Spinal cord (tissue), 10 donors: ENCODE measurements around the gene TMCC1. TPM values are rescaled to one million over a fixed set of nuclear protein-coding genes. Genes with fewer than 3 reads are reported as not detected.

Experiments
- DNase-seq, 6 donors: peaks; one replicate each; pipeline versions ENCODE4 v3.0.0 to v3.0.0-alpha.2; 2013 to 2015; ENCODE audit warnings: low spot score in 6 of 6, low read depth in 4 of 6
- H3K27ac ChIP-seq: one replicate; pipeline ENCODE4 v1.5.1; 2013; ENCODE audit warnings: low read depth, low read length, control low read depth
- H3K27me3 ChIP-seq: one replicate; pipeline ENCODE4 v1.6.1; 2013; ENCODE audit warnings: low read length; ENCODE audit not compliant: control insufficient read depth, insufficient read depth
- H3K36me3 ChIP-seq: one replicate; pipeline ENCODE4 v1.6.1; 2013; ENCODE audit warnings: low read length; ENCODE audit not compliant: control insufficient read depth, insufficient read depth
- H3K4me1 ChIP-seq: one replicate; pipeline ENCODE4 v1.6.1; 2013; ENCODE audit warnings: low read length; ENCODE audit not compliant: control insufficient read depth, insufficient read depth
- H3K4me3 ChIP-seq: one replicate; pipeline ENCODE4 v1.5.1; 2013; ENCODE audit warnings: low read depth, low read length, control low read depth
- H3K9me3 ChIP-seq: one replicate; pipeline ENCODE4 v1.6.1; 2013; ENCODE audit warnings: low read length; ENCODE audit not compliant: control insufficient read depth, insufficient read depth
- WGBS: methylation state at CpG from one replicate; pipeline ENCODE4 v1.1.5; 2013; ENCODE audit warnings: missing lambda C conversion rate; ENCODE audit not compliant: insufficient coverage; 5-methylcytosine and 5-hydroxymethylcytosine counted together
- polyA plus RNA-seq, 2 donors: library from polyadenylated mRNA; unstranded; fragments of 120-200 nt; gene quantifications; one replicate each; pipeline ENCODE4 v1.2.1, GENCODE V29; 2013; ENCODE audit not compliant: insufficient read length in 2 of 2
- total RNA-seq, 2 donors: library from RNA; depleted of rRNA in 1 of 2; stranded (reverse); fragments of 120-200 nt in 1 of 2; fragments of >200 nt in 1 of 2; gene quantifications; one replicate each; pipeline versions ENCODE4 v1.2.3 to v1.2.4, GENCODE V29; 2013 to 2014
- donor health status: healthy.

TMCC1 gene
- total and polyA plus RNA-seq, 4 donors, result 34.1 to 49.1 (median 44.4) TPM

DNA sequence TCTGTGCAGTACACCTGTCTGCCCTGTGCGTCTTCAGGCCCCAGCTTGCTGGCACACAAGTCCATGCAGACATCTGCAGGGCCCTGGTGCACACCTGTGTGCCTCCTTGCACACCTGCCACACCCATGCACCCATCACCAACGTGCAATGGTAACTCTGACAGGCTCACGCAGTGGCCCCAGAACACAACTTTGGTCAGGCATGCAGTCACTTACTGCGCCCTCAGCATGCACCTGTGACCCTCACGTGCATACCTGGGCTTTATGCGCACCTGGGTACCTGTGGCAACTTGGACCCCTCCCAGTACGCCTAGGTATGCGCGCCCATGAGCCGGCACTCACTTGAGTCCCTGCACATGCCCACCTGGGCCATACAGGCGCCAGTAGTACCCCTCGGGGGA, 288.7 kb downstream of the TMCC1 start:
- Histone ChIP-seq H3K9me3 (no peaks in the 10 kb centered on the region), H3K27me3 (peaks cover 33% of the 10 kb centered on the region), H3K27ac (no peak overlapping the region), H3K36me3 (no peaks in the 10 kb centered on the region), H3K4me3 (peak overlapping the region; percentile 37), H3K4me1 (peaks cover 72% of the 10 kb centered on the region)
- 40% methylated on average over 12 of the region's 12 CpGs for WGBS
- no peak for DNase-seq

GRCh38 chr3:129603991-129604749, 289.3 kb downstream of the TMCC1 start:
- Histone ChIP-seq H3K4me3 (peak overlapping the region; percentile 37), H3K36me3 (no peaks in the 10 kb centered on the region), H3K27ac (peak overlapping the region; percentile 21), H3K9me3 (no peaks in the 10 kb centered on the region), H3K27me3 (peaks cover 33% of the 10 kb centered on the region), H3K4me1 (peaks cover 78% of the 10 kb centered on the region)
- no peak for DNase-seq
- 78% methylated on average over 8 of the region's 8 CpGs for WGBS

DNA sequence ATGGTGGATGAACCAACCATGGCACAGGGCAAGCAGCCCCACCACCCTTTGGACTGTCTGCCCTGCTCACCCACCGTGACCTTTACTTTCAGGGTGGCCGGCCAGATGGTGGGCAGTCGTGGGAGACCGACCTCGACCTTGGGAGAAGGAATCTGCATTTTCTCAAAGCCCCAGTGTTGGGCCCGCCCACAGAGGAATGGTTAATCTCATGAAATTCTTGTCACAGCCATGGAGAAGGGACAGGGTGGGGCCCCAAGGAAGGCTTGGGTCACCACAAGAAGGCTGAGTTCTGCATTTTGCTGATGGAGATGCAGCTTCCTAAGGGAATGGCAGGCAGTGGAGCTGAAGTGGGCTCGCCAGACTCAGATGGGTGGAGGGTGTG, 290.0 kb downstream of the TMCC1 start:
- WGBS, result 68% methylated on average over 6 of the region's 7 CpGs
- Histone ChIP-seq H3K4me3 (peak overlapping the region; percentile 37), H3K27ac (peak overlapping the region; percentile 21), H3K4me1 (peaks cover 81% of the 10 kb centered on the region), H3K36me3 (no peaks in the 10 kb centered on the region), H3K9me3 (no peaks in the 10 kb centered on the region), H3K27me3 (peaks cover 33% of the 10 kb centered on the region)
- DNase-seq, result no peak

GRCh38 chr3:129602730-129603560, 290.6 kb downstream of the TMCC1 start:
- no peak for DNase-seq
- H3K4me1 ChIP-seq, result peaks cover 81% of the 10 kb centered on the region
- WGBS, result 79% methylated on average over 11 of the region's 15 CpGs
- H3K4me3 ChIP-seq, result peak overlapping the region; percentile 37
- no peaks in the 10 kb centered on the region for H3K36me3 ChIP-seq
- H3K27me3 ChIP-seq, result peaks cover 33% of the 10 kb centered on the region
- H3K27ac ChIP-seq, result peak overlapping the region; percentile 21
- no peaks in the 10 kb centered on the region for H3K9me3 ChIP-seq

- Histone ChIP-seq H3K9me3 (no peaks in the 10 kb centered on the region), H3K4me3 (no peak overlapping the region), H3K4me1 (peaks cover 81% of the 10 kb centered on the region), H3K27me3 (peaks cover 29% of the 10 kb centered on the region), H3K36me3 (no peaks in the 10 kb centered on the region), H3K27ac (no peak overlapping the region)
- WGBS, result 73% methylated on average over 11 of the region's 11 CpGs
- DNase-seq, result no peak
Observed at GRCh38 chr3:129602309-129602708, 291.2 kb downstream of the TMCC1 start.

DNA sequence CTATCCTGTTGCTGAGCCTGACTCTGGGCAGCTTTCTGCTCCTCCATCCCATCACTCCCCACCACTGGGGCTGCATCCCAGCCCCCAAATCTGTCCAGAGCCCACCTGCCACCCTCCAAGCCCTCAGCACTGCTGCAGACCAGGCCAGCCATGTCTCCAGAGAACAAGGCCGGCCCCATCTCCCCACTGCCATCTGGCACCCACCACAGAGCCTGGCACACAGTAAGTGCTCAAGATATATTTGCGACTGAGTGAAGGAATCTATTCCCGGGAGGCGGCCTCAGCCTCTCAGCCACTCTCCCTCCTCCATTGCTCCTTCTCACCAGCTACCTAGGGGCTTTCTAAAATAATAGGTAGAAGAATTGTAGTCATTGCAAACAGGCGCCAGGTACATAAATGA, 291.8 kb downstream of the TMCC1 start:
- H3K4me1 ChIP-seq, result peaks cover 82% of the 10 kb centered on the region
- H3K4me3 ChIP-seq, result no peak overlapping the region
- DNase-seq, result no peak
- 67% methylated on average over 1 of the region's 5 CpGs for WGBS
- H3K27ac ChIP-seq, result no peak overlapping the region
- no peaks in the 10 kb centered on the region for H3K36me3 ChIP-seq
- peaks cover 29% of the 10 kb centered on the region for H3K27me3 ChIP-seq
- H3K9me3 ChIP-seq, result no peaks in the 10 kb centered on the region

- Histone ChIP-seq H3K36me3 (no peaks in the 10 kb centered on the region), H3K9me3 (no peaks in the 10 kb centered on the region), H3K4me3 (no peak overlapping the region), H3K27me3 (peaks cover 20% of the 10 kb centered on the region), H3K27ac (no peak overlapping the region), H3K4me1 (peaks cover 92% of the 10 kb centered on the region)
- WGBS, result 70% methylated on average over 2 of the region's 2 CpGs
- no peak for DNase-seq
Observed at GRCh38 chr3:129600348-129600747, 293.2 kb downstream of the TMCC1 start.

DNA sequence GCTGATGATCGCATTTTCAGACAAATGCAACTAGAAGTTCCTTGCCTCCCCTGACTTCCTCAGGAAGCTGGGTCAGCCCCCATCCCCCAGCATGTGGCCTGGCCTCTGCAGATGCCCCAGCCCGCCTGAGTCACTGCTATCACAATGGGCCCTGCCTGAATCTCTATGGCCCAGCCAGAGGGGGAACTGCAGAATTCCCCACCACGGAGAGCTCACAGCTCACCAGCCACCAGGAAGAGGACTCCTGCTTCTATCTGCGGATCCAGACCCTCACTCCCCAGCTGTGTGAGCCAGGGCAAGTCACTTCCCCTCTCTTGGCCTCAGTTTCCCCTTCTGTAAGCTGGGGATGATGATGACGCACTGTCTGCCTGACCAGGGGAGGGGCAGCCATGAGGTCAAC, 293.9 kb downstream of the TMCC1 start:
- Histone ChIP-seq H3K9me3 (no peaks in the 10 kb centered on the region), H3K36me3 (peaks cover 2% of the 10 kb centered on the region), H3K4me1 (peaks cover 95% of the 10 kb centered on the region), H3K4me3 (no peak overlapping the region), H3K27me3 (peaks cover 15% of the 10 kb centered on the region), H3K27ac (no peak overlapping the region)
- DNase-seq, result no peak
- WGBS, result 60% methylated on average over 3 of the region's 5 CpGs

DNA sequence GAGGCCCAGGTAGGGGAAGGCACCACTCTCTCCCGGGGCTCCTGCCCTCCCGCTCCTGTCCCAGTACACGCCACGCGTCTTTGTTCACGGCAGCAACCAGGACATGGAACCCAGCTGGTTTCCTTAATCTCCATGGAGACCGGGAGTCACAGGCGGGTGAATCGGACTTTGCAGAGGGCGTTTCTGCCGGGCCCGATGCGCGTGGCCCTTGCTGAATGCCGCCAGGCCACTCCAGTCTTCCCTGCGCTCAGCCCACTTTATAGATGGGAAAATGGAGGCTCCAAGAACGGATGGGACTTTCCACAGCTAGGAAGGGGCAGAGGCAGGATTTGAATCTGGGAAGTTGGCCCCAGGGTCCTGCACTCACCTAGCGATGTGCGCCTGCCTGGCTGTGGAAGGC, 294.4 kb downstream of the TMCC1 start:
- Histone ChIP-seq H3K4me3 (no peak overlapping the region), H3K27ac (no peak overlapping the region), H3K36me3 (peaks cover 2% of the 10 kb centered on the region), H3K9me3 (no peaks in the 10 kb centered on the region), H3K4me1 (peaks cover 95% of the 10 kb centered on the region), H3K27me3 (peaks cover 10% of the 10 kb centered on the region)
- WGBS, result 65% methylated on average over 19 of the region's 19 CpGs
- no peak for DNase-seq
